ENCODE measurements around the gene MLC1.

GRCh38 chr22:50091092-50091768 lies 6.0 kb upstream of the MLC1 start:
- no peak for TF ChIP-seq POLR2AphosphoS5 (IDR thresholded peaks at IDR 0.05; ENCODE audit: low read depth, low read length)
- TF ChIP-seq CTCF (IDR thresholded peaks at IDR 0.05) = no peak
- TF ChIP-seq SIN3A (IDR thresholded peaks at IDR 0.05; ENCODE audit: borderline replicate concordance, insufficient read depth, low read depth, low read length) = no peak
- TF ChIP-seq REST (IDR thresholded peaks at IDR 0.05; ENCODE audit: insufficient read depth in 1 of 2, low read depth in 2 of 2, low read length in 1 of 2) = no peak
- no peak for TF ChIP-seq TCF7L2 (IDR thresholded peaks at IDR 0.05; ENCODE audit: low read depth, low read length)
